PC-3 (cell line): Measurements from ENCODE around the gene CREBBP. TPM values are rescaled to one million over a fixed set of nuclear protein-coding genes. Genes with fewer than 3 reads are reported as not detected.

Experiments used
- ATAC-seq: fragments of 200-7000 bp; cut with Tn5 transposase; 2 replicates; pipeline ENCODE4 v1.9.1; 2020; ENCODE audit warnings: mild to moderate bottlenecking, moderate library complexity
- BruUV-seq: library from RNA; stranded (reverse); fragments of 400-500 nt; replicated peaks from 2 replicates; lab custom pipeline; 2021; lab: Mats Ljungman, UMichigan
- CTCF ChIA-PET: fragments of 300-600 bp; sonication (Branson Sonifier 250); formaldehyde crosslinking; loops from one replicate; lab custom pipeline; 2022; ENCODE audit warnings: antibody characterized with exemption; lab: Charles Lee
- POLR2A ChIA-PET: fragments of 300-600 bp; sonication (Branson Sonifier 250); formaldehyde crosslinking; loops from one replicate; lab custom pipeline; 2022; ENCODE audit warnings: antibody characterized with exemption; ENCODE audit not compliant: unreplicated experiment; lab: Charles Lee
- DNase-seq: peaks from one replicate; pipeline ENCODE4 v3.0.0-alpha.2; 2015
- H2AFZ ChIP-seq: fragments of 300-600 bp; sonication (generic); 2 replicates; pipeline ENCODE4 v1.6.0; 2016; ENCODE audit warnings: antibody characterized with exemption, low read length
- H3F3A ChIP-seq: fragments of 300-600 bp; sonication (generic); one replicate; pipeline ENCODE4 v1.6.0; 2017; ENCODE audit warnings: antibody characterized with exemption, low read length, control low read depth, mild to moderate bottlenecking; ENCODE audit not compliant: unreplicated experiment
- H3K27ac ChIP-seq: fragments of 300-600 bp; sonication (generic); 2 replicates; pipeline ENCODE4 v1.5.1; 2016; ENCODE audit warnings: mild to moderate bottlenecking, low read length
- H3K27me3 ChIP-seq: fragments of 300-600 bp; sonication (generic); 2 replicates; pipeline ENCODE4 v1.6.1; 2016; ENCODE audit warnings: low read length, mixed read lengths
- H3K36me3 ChIP-seq: fragments of 300-600 bp; sonication (generic); 2 replicates; pipeline ENCODE4 v1.6.1; 2016; ENCODE audit warnings: low read depth, mixed run types, low read length, mixed read lengths
- H3K4me1 ChIP-seq: fragments of 300-600 bp; sonication (generic); 2 replicates; pipeline ENCODE4 v1.5.1; 2016; ENCODE audit warnings: low read length; ENCODE audit not compliant: insufficient read depth
- H3K4me2 ChIP-seq: fragments of 300-600 bp; sonication (generic); 2 replicates; pipeline ENCODE4 v1.6.0; 2016; ENCODE audit warnings: low read length
- H3K4me3 ChIP-seq: fragments of 300-600 bp; sonication (generic); 2 replicates; pipeline ENCODE4 v1.5.1; 2016; ENCODE audit warnings: mild to moderate bottlenecking, low read length, mixed read lengths
- H3K79me2 ChIP-seq: fragments of 300-600 bp; sonication (generic); 2 replicates; pipeline ENCODE4 v1.6.1; 2017; ENCODE audit warnings: low read length, mixed read lengths
- H3K9ac ChIP-seq: fragments of 300-600 bp; sonication (generic); 2 replicates; pipeline ENCODE4 v1.6.0; 2016; ENCODE audit warnings: mild to moderate bottlenecking, low read length
- H3K9me2 ChIP-seq: fragments of 300-600 bp; sonication (generic); replicated peaks from 2 replicates; pipeline ENCODE4 v1.6.1; 2016; ENCODE audit warnings: mixed run types, low read length, mixed read lengths
- H3K9me3 ChIP-seq: fragments of 300-600 bp; sonication (generic); 2 replicates; pipeline ENCODE4 v1.6.1; 2016; ENCODE audit warnings: low read length, mixed read lengths
- H4K20me1 ChIP-seq: fragments of 300-600 bp; sonication (generic); 2 replicates; pipeline ENCODE4 v1.6.1; 2016; ENCODE audit warnings: low read length, mixed read lengths
- EZH2 ChIP-seq: fragments of 300-600 bp; sonication (generic); IDR thresholded peaks from one replicate; pipeline ENCODE4 v1.6.1; 2017; ENCODE audit warnings: antibody characterized with exemption, mild to moderate bottlenecking, low read length; ENCODE audit not compliant: unreplicated experiment
- EZH2phosphoT487 ChIP-seq: fragments of 300-600 bp; sonication (generic); IDR thresholded peaks from 2 replicates; pipeline ENCODE4 v1.6.1; 2018; ENCODE audit warnings: mild to moderate bottlenecking, antibody characterized with exemption, low read length, borderline replicate concordance
- intact Hi-C: fragments of 100-400 bp; cut with micrococcal nuclease; formaldehyde crosslinking; loops from 2 replicates; pipeline ENCODE4 v1.9.0; 2023
- total RNA-seq: library from RNA; depleted of rRNA; stranded (reverse); fragments of >200 nt; gene quantifications from 2 replicates; pipeline ENCODE4 v1.2.3, GENCODE V29; 2014
- TF ChIP-seq, protein P1 (sequence below): fragments of 300-600 bp; sonication (generic); conservative IDR thresholded peaks from 2 replicates; pipeline ENCODE4 v1.5.1; 2017; ENCODE audit warnings: antibody characterized with exemption, low read depth, mild to moderate bottlenecking, low read length

Gene CREBBP
- total RNA-seq, 1 experiment from 2014 or later, result 21.9 TPM

DNA sequence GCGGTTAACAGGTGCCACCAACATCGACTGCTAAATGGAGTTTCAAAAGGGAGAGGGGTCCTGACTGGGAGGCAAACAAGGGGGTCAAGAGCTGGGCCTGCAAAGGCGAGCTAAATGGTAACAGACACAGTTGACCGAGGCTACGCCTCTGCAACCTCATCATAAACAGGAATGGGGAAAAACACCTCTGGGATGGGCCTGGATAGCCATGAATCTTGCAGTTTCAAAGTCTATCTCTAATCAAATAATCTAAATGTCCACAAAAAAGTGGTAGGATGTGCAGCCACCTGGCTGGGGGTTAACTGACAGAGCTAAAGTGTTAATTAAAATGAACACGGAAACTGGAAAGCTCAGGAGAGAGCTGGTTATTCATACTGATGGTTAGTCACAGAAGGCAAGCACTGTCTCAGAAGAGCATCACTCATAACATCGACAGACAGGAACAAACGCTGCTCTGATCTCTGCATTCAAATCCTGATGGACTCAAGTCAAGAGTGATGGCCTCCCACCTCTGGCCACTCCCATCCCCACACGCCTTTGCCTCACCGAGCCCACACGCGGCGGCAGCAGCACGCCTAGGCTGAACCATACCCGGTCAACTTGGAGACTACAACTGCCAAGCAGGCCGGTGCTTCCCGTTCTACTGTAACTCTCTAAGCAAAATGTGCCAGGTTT is 56.3 kb downstream of the CREBBP start:
- H3K4me1 ChIP-seq, result peaks cover 35% of the 10 kb centered on the region
- no peaks in the 10 kb centered on the region for H3K9me2 ChIP-seq
- intact Hi-C loops, result no loop called here
- H4K20me1 ChIP-seq, result peaks cover 46% of the 10 kb centered on the region
- no peak overlapping the region for H3K4me3 ChIP-seq
- H3K9me3 ChIP-seq, result no peaks in the 10 kb centered on the region
- BruUV-seq, result no TSS peak
- H3K79me2 ChIP-seq, result peaks cover 99% of the 10 kb centered on the region
- ChIA-PET CTCF (no interaction called here), POLR2A (no interaction called here)
- no peak overlapping the region for H3K27ac ChIP-seq
- H3K4me2 ChIP-seq, result no peak overlapping the region
- no peaks in the 10 kb centered on the region for H3F3A ChIP-seq
- no peak for ATAC-seq
- no peaks in the 10 kb centered on the region for H3K27me3 ChIP-seq
- no peak overlapping the region for H2AFZ ChIP-seq
- TF ChIP-seq, protein P1, sequence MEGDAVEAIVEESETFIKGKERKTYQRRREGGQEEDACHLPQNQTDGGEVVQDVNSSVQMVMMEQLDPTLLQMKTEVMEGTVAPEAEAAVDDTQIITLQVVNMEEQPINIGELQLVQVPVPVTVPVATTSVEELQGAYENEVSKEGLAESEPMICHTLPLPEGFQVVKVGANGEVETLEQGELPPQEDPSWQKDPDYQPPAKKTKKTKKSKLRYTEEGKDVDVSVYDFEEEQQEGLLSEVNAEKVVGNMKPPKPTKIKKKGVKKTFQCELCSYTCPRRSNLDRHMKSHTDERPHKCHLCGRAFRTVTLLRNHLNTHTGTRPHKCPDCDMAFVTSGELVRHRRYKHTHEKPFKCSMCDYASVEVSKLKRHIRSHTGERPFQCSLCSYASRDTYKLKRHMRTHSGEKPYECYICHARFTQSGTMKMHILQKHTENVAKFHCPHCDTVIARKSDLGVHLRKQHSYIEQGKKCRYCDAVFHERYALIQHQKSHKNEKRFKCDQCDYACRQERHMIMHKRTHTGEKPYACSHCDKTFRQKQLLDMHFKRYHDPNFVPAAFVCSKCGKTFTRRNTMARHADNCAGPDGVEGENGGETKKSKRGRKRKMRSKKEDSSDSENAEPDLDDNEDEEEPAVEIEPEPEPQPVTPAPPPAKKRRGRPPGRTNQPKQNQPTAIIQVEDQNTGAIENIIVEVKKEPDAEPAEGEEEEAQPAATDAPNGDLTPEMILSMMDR, result no peak
- TF ChIP-seq EZH2, result no peak
- no peak for TF ChIP-seq EZH2phosphoT487
- DNase-seq, result no peak
- H3K9ac ChIP-seq, result no peak overlapping the region
- no peaks in the 10 kb centered on the region for H3K36me3 ChIP-seq

GRCh38 chr16:3823427-3823826 is 57.1 kb downstream of the CREBBP start:
- ChIA-PET CTCF (no interaction called here), POLR2A (no interaction called here)
- Histone ChIP-seq H3K9me3 (no peaks in the 10 kb centered on the region), H3K4me1 (peaks cover 35% of the 10 kb centered on the region), H3K36me3 (no peaks in the 10 kb centered on the region), H3K9me2 (no peaks in the 10 kb centered on the region), H4K20me1 (peaks cover 48% of the 10 kb centered on the region), H3K27me3 (no peaks in the 10 kb centered on the region), H2AFZ (no peak overlapping the region), H3K79me2 (peaks cover 99% of the 10 kb centered on the region), H3K27ac (no peak overlapping the region), H3K4me3 (no peak overlapping the region), H3K9ac (no peak overlapping the region), H3K4me2 (no peak overlapping the region), H3F3A (no peaks in the 10 kb centered on the region)
- ATAC-seq (no peak), DNase-seq (no peak)
- intact Hi-C loops, result no loop called here
- no TSS peak for BruUV-seq
- TF ChIP-seq, protein P1, result no peak
- no peak for TF ChIP-seq EZH2phosphoT487
- TF ChIP-seq EZH2, result no peak

GRCh38 chr16:3822366-3823045 is 58.0 kb downstream of the CREBBP start:
- Histone ChIP-seq H3K27me3 (no peaks in the 10 kb centered on the region), H3F3A (no peaks in the 10 kb centered on the region), H3K4me3 (no peak overlapping the region), H3K9me2 (no peaks in the 10 kb centered on the region), H3K9ac (no peak overlapping the region), H2AFZ (no peak overlapping the region), H3K4me2 (no peak overlapping the region), H3K79me2 (peaks cover 99% of the 10 kb centered on the region), H4K20me1 (peaks cover 48% of the 10 kb centered on the region), H3K4me1 (peaks cover 35% of the 10 kb centered on the region), H3K27ac (no peak overlapping the region), H3K36me3 (no peaks in the 10 kb centered on the region), H3K9me3 (no peaks in the 10 kb centered on the region)
- ChIA-PET POLR2A (no interaction called here), CTCF (no interaction called here)
- DNase-seq (no peak), ATAC-seq (no peak)
- intact Hi-C loops, result no loop called here
- no peak for TF ChIP-seq EZH2phosphoT487
- TF ChIP-seq, protein P1, result no peak
- no TSS peak for BruUV-seq
